HG03457 (cell line): ENCODE data around the gene JSRP1.

Source experiments
- ATAC-seq: cut with Tn5 transposase; IDR thresholded peaks from one replicate; pipeline ENCODE4 v1.9.1; 2021; ENCODE audit warnings: moderate number of reproducible peaks; ENCODE audit not compliant: unreplicated experiment

Gene JSRP1

GRCh38 chr19:2266183-2266993 is 10.2 kb upstream of the JSRP1 start:
- no peak for ATAC-seq

GRCh38 chr19:2261438-2262172 is 5.4 kb upstream of the JSRP1 start:
- no peak for ATAC-seq

GRCh38 chr19:2260341-2260805 is 4.2 kb upstream of the JSRP1 start:
- ATAC-seq: no peak

GRCh38 chr19:2259336-2259735 is 3.1 kb upstream of the JSRP1 start:
- ATAC-seq: no peak

GRCh38 chr19:2255112-2255845 is 938 bp downstream of the JSRP1 start:
- no peak for ATAC-seq

- ATAC-seq: no peak
These were observed 1.9 kb downstream of the JSRP1 start for GRCh38 chr19:2254064-2254872.

GRCh38 chr19:2253106-2254063 is 2.8 kb downstream of the JSRP1 start:
- no peak for ATAC-seq

GRCh38 chr19:2252797-2253105 is 3.5 kb downstream of the JSRP1 start:
- no peak for ATAC-seq

GRCh38 chr19:2252055-2252796 is 4.0 kb downstream of the JSRP1 start:
- ATAC-seq: no peak

GRCh38 chr19:2251106-2252054 is 4.8 kb downstream of the JSRP1 start:
- ATAC-seq: no peak

- no peak for ATAC-seq
These were observed 5.5 kb downstream of the JSRP1 start for GRCh38 chr19:2250766-2251105.

GRCh38 chr19:2249880-2250765 is 6.1 kb downstream of the JSRP1 start:
- ATAC-seq: no peak

- ATAC-seq: no peak
These were observed 7.0 kb downstream of the JSRP1 start, which contains the start of gene AMH for GRCh38 chr19:2249010-2249866. TSS of gene AMH (plus strand) at chr19:2249323. CDS start at chr19:2249333, 10 bp downstream.

GRCh38 chr19:2248136-2249009 is 7.8 kb downstream of the JSRP1 start:
- no peak for ATAC-seq
